GM10248 (cell line): ENCODE data around the gene TAF8.

Experiments
- CTCF ChIA-PET: fragments of 300-600 bp; sonication (Branson Sonifier 250); formaldehyde crosslinking; extraction: SDS; loops from one replicate; lab custom pipeline; 2021; ENCODE audit warnings: antibody characterized with exemption; lab: Yijun Ruan, JAX
- POLR2A ChIA-PET: fragments of 350-650 bp; sonication (Branson Sonifier 250); formaldehyde crosslinking; extraction: SDS; loops from one replicate; lab custom pipeline; 2020; ENCODE audit warnings: antibody characterized with exemption; lab: Yijun Ruan, JAX
- DNase-seq: peaks from one replicate; pipeline ENCODE4 v3.0.0; 2012; ENCODE audit errors: extremely low spot score
- CTCF ChIP-seq: IDR thresholded peaks from 2 replicates; pipeline ENCODE4 v1.5.1; 2012; ENCODE audit warnings: mild to moderate bottlenecking, low read depth; ENCODE audit errors: extremely low read depth, missing control alignments, control extremely low read depth

The TAF8 gene

GRCh38 chr6:42101186-42101657, 50.9 kb downstream of the TAF8 start:
- no peak for DNase-seq
- POLR2A ChIA-PET: no interaction called here
- CTCF ChIA-PET: interaction anchor here (4.0 kb wide), 1 partner anchor 13 kb away, joined by 42 read pairs; no protein-coding TSS in a partner anchor
- TF ChIP-seq CTCF: no peak

- DNase-seq: no peak
- no peak for TF ChIP-seq CTCF
- CTCF ChIA-PET: interaction anchor here (1.0 to 4.0 kb wide), 20 partner anchors 8 to 391 kb away, joined by 3 to 42 read pairs (median 12); partner anchors contain the start of genes TAF8 and TOMM6
- POLR2A ChIA-PET: no interaction called here
These were observed 52.9 kb downstream of the TAF8 start for GRCh38 chr6:42103216-42103615.

- ChIA-PET POLR2A (no interaction called here), CTCF (interaction anchor here (0.6 to 4.0 kb wide), 40 partner anchors 9 to 444 kb away, joined by 3 to 42 read pairs (median 6); partner anchors contain the start of genes TAF8 and TOMM6)
- no peak for TF ChIP-seq CTCF
- peak; percentile 37 for DNase-seq
These were observed 53.4 kb downstream of the TAF8 start for GRCh38 chr6:42103753-42104094.

- ChIA-PET CTCF (interaction anchor here (0.6 to 4.0 kb wide), 48 partner anchors 9 to 443 kb away, joined by 3 to 42 read pairs (median 5); partner anchors contain the start of genes TAF8 and TOMM6), POLR2A (interaction anchor here (0.6 kb wide), 1 partner anchor 18 kb away, joined by 3 read pairs; no protein-coding TSS in a partner anchor)
- TF ChIP-seq CTCF: peak; percentile 82
- DNase-seq: peak; percentile 90
These were observed 53.9 kb downstream of the TAF8 start for GRCh38 chr6:42104095-42104803.

GRCh38 chr6:42104804-42105125, 54.4 kb downstream of the TAF8 start:
- TF ChIP-seq CTCF: no peak
- ChIA-PET POLR2A (interaction anchor here (0.6 kb wide), 1 partner anchor 18 kb away, joined by 3 read pairs; no protein-coding TSS in a partner anchor), CTCF (interaction anchor here (0.7 to 4.0 kb wide), 40 partner anchors 8 to 443 kb away, joined by 3 to 42 read pairs (median 6); partner anchors contain the start of genes TAF8 and TOMM6)
- no peak for DNase-seq

- ChIA-PET POLR2A (no interaction called here), CTCF (interaction anchor here (0.8 to 4.0 kb wide), 31 partner anchors 8 to 443 kb away, joined by 3 to 42 read pairs (median 7); partner anchors contain the start of genes TAF8 and TOMM6)
- no peak for DNase-seq
- TF ChIP-seq CTCF: no peak
These were observed 54.9 kb downstream of the TAF8 start for GRCh38 chr6:42105156-42105648.
